HG02852 (cell line): ENCODE results near the gene SHISA7.

ENCODE experiments used
- ATAC-seq: cut with Tn5 transposase; IDR thresholded peaks from one replicate; pipeline ENCODE4 v1.9.1; 2021; ENCODE audit warnings: mild to moderate bottlenecking, moderate library complexity; ENCODE audit not compliant: unreplicated experiment

The SHISA7 gene

DNA sequence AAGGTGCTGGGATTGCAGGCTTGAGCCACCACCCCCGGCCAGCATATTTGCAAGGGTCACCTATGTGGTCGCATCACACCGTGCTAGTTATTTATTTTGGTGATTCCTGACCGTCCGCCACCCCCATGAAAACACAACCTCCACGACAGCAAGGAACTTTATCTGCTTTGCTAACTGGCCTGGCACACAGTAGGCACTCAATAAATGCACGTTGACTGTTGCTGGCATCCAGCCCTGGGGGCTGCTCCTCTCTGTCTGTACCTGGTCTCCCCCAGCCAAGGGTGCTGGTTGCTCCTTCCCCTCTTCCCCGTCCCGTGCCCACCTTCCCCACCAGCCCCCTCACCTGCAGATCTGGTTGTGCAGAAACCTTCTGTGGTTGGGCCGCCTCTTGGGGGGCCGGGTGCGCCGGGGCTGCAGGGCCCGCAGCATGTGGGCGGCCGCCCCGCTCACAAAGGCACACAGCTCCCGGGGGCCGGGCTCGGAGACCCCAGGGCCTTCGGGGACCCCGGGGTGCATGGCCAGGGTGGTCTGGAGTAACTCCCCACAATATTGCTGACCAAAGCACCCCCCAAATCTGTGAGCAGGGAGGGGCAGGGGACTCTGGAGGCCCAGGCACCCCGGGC is 21.1 kb upstream of the SHISA7 start:
- ATAC-seq: no peak

DNA sequence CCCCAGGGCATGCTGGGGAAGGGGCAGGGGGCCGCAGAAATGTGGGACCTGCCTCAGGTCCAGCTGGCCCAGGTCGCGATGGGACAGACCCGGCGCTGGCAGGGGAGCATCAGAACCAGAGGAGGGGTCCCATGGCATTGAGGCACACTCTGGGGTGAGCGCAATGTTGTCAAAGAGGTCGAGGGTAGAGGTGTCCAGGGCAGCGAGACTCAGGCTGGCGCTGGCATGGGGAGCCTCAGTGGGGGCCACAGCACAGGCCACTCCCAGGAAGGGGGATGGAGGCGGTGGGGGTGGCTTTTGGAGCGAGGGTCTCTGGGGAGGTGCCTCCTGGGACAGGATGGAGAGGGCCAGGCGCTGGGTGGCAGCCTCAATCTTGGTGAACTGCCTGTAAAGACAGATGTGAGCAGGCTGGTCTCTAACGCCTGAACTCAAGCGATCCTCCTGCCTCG is 20.5 kb upstream of the SHISA7 start:
- ATAC-seq: no peak

DNA sequence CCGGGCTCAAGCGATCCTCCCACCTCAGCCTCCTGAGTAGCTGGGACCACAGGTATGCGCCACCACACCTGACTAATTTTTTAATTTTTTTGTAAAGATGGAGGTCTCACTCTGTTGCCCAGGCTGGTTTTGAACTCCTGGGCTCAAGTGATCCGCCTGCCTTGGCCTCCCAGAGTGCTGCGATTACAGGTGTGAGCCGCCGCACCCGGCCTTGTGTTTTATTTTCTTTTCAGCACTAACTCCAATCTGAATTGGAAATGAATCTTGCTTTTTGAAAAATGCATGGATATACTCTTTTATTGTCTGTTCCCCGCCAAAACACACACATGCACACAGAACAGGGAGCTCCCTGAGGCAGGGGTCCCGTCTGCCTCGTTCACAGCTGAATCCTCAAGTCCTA is 19.6 kb upstream of the SHISA7 start:
- ATAC-seq: no peak

DNA sequence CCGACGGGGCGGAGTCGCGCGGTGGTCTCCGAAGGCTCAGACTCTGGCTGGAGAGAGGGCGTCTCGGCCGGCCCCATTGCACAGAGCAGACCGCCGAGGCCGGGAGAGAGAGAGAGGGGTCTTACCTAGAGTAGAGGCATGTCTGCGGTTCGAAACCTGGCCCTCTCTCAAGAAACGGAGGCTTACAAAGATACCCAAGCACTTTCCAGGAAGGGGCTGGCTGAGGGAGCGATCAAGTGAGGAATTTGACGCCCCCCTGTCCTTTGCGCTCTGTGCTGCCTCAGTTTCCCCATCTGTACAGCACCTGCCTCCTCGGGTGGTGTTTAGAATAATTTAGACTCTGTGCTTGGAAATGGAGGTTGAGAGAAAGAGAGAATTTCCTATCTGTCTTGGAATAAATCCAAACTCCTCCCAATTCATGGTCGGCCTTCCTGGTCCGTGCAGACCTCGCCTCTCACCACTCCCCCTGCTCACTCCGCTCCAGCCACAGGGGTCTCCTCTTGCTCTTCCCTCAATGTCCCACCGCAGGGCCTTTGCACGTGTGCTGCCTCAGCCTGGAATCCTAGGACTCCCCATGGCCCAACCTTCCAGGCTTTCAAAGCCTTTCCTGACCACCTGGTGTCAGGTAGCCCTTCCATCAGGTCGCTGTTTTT is 19.0 kb upstream of the SHISA7 start:
- ATAC-seq: no peak

DNA sequence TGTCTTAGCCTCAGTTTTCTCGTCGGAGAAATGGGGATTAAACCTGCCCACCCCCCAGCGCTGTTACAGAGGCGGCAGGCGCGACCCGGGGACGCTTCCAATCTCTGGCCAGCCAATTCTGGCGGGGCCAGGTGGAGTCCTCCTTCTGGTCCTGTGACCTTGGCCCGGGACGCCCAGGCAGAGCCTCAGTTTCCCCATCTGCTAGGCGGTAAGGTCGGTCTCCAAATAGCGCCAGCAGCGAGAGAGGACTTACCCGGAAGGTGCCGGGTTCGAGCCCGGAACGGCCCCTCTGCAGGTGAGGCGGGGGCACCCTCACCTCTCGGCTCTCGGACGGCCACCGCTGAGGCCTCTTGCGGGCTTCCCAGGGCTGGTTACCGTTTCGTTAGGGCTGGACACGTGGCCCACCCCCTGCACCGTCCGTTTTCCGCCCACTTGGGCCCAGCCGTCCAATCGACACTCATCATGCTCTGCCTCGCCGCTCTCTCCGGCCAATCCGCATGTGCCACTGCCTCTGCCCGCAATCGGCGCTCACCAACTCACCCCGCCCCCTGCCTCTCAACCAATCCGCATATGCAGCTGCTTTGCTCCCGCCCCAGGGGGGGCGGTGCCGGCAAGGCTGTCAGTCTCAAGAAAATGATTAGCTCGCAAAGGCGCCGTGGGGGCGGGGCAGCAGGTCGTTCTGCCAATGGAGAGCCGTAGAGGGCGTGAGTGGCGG is 18.3 kb upstream of the SHISA7 start, which contains the start of gene ISOC2:
Gene ISOC2, minus strand, starts transcription at position 384 of the 715 bp plus-strand sequence. CDS start 5,156 bp downstream, outside the sequence.
- ATAC-seq: peak; percentile 95

DNA sequence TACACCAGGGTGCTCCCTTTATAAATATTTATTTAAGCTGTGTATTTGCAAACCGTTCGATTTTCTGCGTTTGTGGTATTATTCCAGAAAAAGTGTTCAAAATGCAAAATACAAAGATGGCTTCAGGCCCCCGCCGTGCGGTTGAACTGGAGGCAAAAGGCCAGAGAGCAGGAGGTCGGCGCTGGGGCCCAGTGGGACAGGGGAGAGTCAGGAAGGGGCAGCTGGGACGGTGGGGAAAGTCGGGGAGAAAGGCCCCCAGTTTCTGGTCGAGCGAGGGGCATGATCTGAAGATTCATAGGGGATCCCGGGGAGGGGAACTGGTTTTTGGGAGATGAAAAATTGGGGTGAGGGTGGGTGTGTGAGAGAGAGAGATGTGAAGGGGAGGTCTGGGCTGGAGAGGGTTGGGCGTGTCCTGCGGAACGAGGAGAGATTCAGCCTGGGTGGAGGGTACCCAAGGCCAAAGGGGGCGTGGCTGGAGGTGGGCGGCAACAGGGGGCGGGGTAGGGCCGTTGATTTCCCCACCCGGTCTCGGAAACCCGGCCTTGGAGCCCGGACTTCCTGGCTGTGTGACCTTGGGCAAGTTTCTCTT is 17.7 kb upstream of the SHISA7 start:
- ATAC-seq: no peak

DNA sequence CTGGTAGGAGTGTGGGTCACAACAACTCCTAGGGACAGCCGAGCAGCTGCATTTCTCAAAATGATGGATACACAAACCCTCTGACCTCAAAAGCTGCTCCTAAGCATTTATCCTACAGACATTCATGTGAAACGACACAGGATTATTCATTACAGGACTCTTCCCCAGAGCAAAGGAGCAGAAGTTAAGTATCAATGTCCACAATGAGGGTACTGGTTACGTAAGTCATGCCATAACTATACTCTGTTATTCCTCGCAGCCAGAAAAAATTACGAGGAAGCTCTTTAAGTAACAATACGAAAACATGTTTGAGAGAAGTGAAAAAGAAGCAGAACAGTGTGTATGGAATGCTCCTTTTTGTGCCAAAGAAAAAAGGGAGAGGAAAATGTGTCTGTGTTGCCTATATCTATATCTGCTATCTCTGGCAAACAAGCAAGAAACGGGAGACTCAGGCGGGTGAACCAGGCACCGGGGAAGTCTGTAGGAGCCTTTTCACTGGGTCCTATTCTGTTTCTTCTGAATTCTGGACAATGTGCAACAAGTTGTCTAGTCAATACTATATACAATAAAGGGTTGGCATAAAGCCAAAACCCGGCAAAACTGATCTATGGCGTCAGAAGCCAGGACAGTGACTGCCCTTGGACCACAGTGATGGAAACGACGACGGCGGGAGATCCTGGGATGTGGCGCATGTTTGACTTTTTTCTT is 17.0 kb upstream of the SHISA7 start:
- ATAC-seq: no peak

DNA sequence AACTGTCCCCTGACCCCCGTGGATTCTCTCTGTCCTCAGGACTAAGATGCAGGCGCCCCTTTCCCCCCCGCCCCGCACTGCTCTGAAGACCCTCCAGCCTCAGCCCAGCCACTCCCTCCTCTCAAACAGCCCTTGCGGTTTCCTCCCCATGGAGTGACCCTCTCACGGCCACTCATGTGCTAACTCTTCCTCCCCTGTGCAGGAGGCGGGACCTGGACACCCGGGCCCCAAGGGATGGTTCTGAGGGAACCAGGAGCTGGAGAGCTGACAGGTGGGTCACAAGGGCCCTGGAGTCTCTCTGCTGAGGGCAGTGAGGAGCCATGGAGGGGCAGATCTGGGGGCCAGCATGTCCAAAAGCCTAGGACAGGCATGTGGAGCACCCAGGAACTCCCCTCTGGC is 16.4 kb upstream of the SHISA7 start:
- ATAC-seq: no peak

DNA sequence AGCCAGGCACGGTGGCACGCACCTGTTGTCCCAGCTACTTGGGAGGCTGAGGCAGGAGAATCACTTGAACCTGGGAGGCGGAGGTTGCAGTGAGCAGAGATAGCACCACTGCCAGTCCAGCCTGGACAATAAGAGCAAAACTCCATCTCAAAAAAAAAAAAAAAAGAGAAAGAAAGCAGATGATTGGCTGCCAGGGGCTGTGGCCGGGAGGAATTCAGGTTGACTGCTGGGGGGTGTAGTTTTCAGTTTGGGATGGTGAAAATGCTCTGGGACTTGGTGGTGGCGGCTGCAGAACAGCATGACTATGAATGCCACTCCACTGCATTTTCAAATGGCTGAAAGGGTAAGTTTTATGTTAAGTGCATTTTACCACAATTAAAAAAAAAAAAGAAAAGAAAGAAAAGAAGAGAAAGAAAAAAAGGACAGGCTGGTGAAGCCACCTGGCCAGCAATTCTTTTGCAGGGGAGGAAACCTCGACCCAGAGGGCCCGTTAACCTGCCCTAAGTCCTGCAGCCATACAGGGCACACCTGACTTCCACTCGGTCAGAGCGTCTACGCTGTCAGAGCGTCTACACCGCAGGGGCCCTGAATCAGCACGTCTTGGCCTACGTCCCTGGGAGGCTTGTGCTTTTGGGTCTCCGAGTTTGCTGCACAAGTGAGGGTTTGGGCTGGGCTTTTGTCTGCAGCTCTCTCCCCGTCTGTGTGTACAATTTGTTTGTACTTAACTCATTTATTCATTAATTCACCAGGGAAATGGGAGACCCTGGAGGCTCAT is 14.8 kb upstream of the SHISA7 start:
- ATAC-seq: no peak

DNA sequence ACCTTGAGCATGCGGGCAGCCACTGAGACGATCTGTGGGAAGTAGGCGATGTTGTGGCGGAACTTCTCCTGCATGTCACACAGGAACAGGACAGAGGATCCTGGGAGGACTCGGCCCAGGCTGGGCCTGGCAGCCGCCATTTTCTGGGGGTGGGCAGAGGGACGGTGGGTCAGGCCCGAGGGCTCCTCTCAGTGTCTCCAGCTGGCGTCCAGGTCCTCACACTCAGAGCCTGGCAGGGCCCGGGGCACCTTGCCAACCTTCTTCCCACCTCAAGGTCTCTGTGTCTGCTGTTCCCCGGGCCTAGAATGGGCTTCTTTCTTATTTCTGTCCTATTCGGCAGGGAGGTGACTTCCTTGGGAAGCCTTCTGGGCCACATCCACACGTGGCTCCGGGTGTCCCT is 13.2 kb upstream of the SHISA7 start:
- ATAC-seq: no peak

DNA sequence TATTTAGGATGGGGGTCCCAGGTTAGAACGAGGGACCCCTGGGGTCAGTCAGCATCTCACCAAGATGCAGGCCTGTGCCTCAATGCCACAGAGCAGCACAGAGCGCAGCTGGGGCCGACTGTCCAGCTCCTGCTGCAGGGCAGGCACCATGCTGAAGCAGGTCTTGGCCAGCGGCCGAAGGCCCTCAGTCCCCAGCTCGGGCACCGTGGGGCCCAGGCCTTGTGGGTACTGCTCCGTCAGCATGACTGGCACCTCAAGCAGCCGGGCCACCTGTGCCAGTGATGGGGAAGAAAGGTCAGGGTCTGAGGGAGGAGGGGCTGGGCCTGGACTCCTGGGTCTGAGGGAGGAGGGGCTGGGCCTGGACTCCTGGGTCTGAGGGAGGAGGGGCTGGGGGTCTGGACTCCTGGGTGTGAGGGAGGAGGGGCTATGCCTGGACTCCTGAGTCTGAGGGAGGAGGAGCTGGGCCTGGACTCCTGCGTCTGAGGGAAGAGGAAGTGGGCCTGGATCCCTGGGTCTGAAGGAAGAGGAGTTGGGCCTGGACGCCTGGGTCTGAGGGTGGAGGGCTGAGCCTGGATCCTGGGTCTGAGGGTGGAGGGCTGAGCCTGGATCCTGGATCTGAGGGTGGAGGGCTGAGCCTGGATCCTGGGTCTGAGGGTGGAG is 12.6 kb upstream of the SHISA7 start:
- ATAC-seq: no peak

DNA sequence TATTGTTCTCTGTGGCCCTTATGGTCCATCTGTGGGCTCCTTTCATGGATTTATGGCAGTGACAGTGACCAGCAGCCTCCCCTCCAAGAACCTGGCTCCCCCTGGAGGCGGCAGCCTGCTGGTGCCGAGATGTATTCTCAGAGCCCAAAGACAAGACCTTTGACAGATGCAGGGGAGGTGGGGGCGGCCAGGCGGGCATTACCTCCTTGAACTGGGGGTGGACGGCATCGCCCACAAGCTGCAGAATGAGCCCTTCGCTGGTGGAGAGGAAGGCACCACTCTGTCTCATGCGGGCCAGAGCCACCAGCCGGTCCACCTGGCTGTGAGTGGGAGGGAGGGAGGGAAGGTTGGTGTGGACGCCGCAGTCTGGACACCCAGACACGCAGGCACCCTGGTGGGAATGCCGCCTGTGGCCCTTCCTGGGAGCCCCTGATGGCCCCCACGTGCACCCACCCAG is 11.7 kb upstream of the SHISA7 start:
- no peak for ATAC-seq

DNA sequence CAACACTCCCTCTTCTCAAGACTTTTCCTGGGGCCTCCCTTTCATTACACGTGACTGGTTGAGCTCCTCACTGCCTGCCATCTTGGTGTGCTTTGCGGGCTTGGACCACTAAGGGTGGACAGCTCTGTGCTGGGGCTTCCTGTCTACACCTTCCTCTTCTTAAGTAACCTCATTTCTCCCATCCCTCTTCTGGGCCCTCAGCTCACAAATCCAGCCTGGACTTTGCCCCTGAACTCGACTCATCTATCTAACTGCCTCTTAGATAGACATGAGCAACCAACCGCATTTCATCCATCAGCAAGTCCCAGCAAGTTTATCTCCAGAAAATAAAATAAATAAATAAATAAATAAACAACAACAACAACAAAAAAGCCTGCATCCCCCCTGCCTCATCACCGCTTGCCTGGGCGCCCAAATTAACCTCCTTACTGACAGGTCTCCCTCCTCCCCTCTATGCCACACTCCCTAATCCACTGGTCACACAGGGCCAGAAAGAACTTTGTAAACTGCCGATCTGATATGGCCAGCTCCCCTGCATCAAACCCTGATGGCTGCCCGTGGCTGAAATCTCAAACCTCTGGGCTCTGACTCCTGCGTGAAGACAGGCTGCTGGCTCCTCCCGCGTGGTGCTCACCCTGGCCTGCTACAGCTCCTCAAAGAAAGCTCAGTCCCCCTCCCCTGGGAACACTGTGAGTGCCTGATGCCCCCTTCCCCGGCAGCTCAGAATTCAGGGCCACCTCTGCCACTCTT is 10.6 kb upstream of the SHISA7 start:
- no peak for ATAC-seq

DNA sequence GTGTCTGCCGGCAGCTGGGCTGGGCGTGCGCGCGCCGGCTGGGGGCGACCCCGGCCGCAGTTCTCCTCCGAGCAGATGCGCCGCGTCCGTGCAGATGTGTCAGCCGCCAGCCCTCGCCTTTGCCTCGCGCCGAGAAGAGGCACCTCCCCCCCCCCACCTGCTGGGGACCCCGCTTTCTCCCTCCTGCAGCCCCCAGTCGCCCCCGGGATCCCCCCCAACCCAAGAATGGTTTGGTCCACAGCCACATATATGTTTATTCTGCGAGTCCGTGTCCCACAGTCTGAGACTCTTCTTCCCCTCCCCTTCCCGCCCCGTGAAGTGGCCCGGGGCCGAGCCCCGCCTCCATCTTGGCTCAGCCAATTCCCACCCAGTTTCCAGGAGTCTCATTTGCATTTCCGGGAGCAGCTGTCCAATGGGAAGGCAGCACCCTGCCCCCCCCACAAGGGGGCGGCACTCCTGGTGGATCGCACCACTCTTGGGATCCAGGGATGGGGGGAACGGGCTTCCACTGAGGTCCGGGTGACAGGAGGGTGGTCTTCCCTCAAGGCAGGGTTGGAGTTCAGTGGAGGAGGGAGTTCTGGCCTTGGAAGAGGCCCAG is 9.7 kb upstream of the SHISA7 start:
- no peak for ATAC-seq

DNA sequence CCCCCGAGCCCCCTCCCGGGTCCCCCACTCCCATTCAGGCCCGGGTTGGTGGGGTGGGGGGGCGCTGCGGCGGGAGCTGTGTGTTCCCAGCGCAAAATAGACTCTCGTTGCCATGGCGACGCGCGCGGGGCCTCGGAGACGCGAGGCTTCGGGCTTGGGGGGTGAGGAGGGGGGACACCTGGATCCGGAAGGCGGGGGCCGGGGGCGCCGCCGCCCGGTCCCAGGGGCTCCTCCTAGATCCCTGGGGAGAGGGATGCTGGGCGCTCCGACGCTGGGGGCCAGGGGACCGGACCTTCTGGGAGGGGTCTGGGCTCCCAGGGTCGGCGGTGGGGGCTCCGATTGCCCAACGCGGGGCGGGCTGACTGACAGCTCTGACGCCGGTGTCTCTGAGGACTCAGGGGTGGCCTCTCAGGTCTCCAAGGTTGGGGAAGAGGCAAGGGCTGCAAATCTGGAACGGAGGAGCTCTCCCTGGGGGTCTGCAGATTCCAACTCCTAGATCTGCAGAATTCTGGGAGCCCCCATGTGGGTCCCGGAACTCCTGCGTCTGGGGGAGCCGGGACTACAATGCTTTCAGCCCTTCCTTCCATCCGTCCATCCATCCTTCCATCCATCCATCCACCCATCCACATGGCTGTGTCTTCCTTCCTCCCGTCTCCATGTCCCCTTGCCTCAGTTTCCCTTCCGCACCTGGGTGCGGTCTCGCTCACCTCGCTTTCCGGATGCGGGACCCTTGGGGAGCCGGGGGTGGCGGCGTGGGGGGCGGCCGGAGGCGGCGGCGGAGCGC is 9.1 kb upstream of the SHISA7 start:
- ATAC-seq: no peak

DNA sequence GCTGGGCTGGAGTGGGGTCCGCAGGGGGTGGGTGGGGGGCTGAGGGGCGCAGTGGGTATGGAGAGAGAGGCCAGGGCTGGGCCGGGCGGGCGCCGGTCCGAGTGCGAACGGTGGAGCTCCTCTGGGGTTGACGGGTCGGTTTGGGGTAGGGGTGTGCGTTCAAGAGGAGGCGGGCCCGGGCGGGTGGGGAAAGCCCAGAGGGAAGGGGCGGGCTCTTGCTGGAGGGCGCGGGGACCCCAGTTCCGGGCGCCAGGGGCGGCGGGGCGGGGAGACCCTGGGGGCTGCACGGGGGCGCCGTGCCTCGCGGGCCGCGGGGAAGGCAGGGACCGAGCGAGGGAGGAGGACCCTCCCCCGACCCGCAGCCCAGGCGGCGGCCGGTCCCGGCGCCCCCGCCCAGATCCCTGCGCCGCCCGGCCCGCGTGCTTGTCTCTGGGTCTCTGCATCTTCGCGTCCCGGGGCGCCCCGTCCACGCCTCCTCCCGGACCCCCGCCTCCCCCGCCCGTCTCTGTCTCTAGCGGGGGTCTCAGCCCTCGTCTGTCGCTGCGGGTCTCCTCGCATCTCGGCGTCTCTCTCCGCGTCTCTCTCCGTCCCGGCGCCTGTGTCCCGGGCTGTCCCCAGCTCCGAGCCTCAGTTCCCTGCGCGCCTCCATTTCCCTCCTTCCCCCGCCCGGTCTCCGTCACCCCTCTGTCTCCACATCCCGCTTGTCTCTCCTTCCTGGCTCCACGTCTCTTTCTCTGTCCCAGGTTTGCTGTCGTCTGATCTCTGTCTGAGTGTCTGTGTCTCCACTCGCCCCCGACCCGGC is 8.3 kb upstream of the SHISA7 start:
- ATAC-seq: no peak

DNA sequence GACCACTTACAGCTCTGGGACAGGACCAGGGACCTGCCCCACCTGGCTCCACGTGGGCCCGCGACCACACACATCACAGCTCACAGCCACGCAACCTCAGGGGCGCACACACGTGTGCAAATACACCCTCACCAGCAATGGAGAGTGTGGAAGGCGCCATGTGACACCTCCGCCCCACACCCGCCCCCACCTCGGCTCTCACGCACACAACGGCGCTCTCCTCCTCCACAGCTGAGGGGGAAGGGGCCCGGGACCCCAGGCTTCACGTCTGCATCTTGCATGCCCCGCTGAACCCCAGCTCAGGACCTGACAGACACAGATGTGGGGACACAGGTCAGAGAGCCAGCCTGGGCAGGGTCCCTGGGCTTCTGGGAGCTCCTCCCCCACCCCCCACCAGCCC is 6.4 kb upstream of the SHISA7 start:
- ATAC-seq: no peak
